Cardiac muscle cell (in vitro differentiated cells and primary cell): ENCODE data around the gene CTPS2. TPM values are rescaled to one million over a fixed set of nuclear protein-coding genes. Genes with fewer than 3 reads are reported as not detected.

Experiments
- DNase-seq, 2 donors: peaks; one replicate each; pipeline versions ENCODE4 v3.0.0 to v3.0.0-alpha.2; 2010 to 2017; ENCODE audit warnings: low read depth in 1 of 2, low spot score in 1 of 2
- H3K27ac ChIP-seq: fragments of 200-600 bp; sonication (generic); 2 replicates; pipeline ENCODE4 v1.5.1; 2016
- H3K27me3 ChIP-seq: fragments of 200-600 bp; sonication (generic); 2 replicates; pipeline ENCODE4 v1.6.0; 2016; ENCODE audit warnings: control low read depth
- H3K36me3 ChIP-seq: fragments of 200-600 bp; sonication (generic); 2 replicates; pipeline ENCODE4 v1.5.1; 2016; ENCODE audit warnings: control low read depth
- H3K4me1 ChIP-seq: fragments of 200-600 bp; sonication (generic); 2 replicates; pipeline ENCODE4 v1.8.1; 2017; ENCODE audit warnings: low read depth, mild to moderate bottlenecking, mixed run types
- H3K4me3 ChIP-seq: fragments of 200-600 bp; sonication (generic); 2 replicates; pipeline ENCODE4 v1.5.1; 2016; ENCODE audit warnings: mild to moderate bottlenecking
- H3K9me3 ChIP-seq: fragments of 200-600 bp; sonication (generic); 2 replicates; pipeline ENCODE4 v1.5.1; 2017; ENCODE audit warnings: low read depth, mild to moderate bottlenecking, control low read depth
- polyA plus RNA-seq: library from polyadenylated mRNA; unstranded; fragments of >200 nt; fragmentation: Nextera tagmentation; extraction: Ambion mirVana; gene quantifications from 2 replicates; pipeline ENCODE4 v1.2.1, GENCODE V29; 2016
- total RNA-seq: library from RNA; depleted of rRNA; stranded (reverse); fragments of >200 nt; gene quantifications from 2 replicates; pipeline ENCODE4 v1.2.3, GENCODE V29; 2016
- TF ChIP-seq, protein P1 (sequence below): IDR thresholded peaks from 2 replicates; pipeline ENCODE4 v1.5.1; 2012; ENCODE audit warnings: low read depth, mild to moderate bottlenecking, low read length

Gene CTPS2
- total and polyA plus RNA-seq, 2 experiments from 2014 or later, result 37.4 to 51.0 TPM

DNA sequence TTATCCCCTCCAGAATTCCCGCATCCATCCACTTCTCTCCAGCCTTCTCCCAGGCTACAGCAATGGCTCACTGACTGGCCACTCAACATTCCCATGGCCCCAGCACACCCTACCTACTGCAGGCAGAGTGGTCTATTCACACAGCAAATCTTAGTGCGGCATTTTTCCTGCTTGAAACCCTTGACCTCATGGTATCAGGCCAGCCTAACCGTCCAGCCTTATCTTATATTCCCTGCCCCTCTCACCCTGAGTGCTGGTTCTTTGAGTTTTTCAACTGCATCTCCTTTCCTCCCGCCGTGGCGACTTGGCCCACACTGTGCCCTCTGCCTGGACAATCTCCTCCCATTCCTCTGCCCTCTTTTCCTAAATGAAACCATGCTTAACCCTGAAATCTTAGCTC, 72.5 kb downstream of the CTPS2 start:
- H3K27me3 ChIP-seq, result no peaks in the 10 kb centered on the region
- peak in 1 of 2 donors; percentile 15 for DNase-seq
- no peaks in the 10 kb centered on the region for H3K9me3 ChIP-seq
- peaks cover 3% of the 10 kb centered on the region for H3K36me3 ChIP-seq
- peak overlapping the region; percentile 54 for H3K27ac ChIP-seq
- TF ChIP-seq, protein P1, sequence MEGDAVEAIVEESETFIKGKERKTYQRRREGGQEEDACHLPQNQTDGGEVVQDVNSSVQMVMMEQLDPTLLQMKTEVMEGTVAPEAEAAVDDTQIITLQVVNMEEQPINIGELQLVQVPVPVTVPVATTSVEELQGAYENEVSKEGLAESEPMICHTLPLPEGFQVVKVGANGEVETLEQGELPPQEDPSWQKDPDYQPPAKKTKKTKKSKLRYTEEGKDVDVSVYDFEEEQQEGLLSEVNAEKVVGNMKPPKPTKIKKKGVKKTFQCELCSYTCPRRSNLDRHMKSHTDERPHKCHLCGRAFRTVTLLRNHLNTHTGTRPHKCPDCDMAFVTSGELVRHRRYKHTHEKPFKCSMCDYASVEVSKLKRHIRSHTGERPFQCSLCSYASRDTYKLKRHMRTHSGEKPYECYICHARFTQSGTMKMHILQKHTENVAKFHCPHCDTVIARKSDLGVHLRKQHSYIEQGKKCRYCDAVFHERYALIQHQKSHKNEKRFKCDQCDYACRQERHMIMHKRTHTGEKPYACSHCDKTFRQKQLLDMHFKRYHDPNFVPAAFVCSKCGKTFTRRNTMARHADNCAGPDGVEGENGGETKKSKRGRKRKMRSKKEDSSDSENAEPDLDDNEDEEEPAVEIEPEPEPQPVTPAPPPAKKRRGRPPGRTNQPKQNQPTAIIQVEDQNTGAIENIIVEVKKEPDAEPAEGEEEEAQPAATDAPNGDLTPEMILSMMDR, result no peak
- H3K4me1 ChIP-seq, result no peaks in the 10 kb centered on the region
- H3K4me3 ChIP-seq, result no peak overlapping the region

DNA sequence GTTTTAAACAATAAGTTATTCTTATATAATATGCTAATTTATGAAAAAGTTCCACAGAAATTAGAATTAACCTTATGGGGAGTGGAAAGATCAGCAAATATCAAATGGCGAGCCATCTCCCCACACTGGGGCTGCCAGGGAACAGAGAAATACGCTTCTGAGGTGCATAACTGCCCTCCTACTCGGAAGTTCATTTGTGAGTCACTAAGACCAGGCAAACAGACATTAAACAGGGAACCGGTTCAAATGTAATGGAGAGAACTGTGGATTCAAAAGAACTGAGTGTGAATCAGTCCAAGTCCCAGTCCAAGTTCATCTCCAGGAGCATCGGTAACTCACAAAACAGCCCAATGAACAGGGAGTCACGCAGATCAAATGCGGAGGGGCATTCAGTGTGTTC, 73.9 kb downstream of the CTPS2 start:
- TF ChIP-seq, protein P1, result no peak
- Histone ChIP-seq H3K9me3 (no peaks in the 10 kb centered on the region), H3K4me1 (peaks cover 4% of the 10 kb centered on the region), H3K36me3 (peaks cover 3% of the 10 kb centered on the region), H3K4me3 (no peak overlapping the region), H3K27ac (no peak overlapping the region), H3K27me3 (no peaks in the 10 kb centered on the region)
- DNase-seq, result no peak

DNA sequence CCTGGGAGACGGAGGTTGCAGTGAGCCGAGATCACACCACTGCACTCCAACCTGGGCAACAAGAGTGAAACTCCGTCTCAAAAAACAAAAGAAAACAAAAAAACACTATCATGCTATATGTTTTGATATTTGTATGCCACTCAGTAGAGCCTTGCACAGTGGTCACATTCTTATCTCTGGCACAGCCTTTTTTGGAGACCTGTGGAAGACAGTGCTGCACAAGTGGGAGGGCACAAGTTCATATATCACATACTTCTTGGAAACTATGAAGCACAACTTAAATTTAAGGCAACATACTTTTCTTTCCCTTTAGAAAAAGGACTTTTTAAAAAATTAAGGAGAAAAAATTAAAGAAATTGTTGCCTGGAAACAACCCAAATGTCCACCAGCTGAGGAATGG, 76.9 kb downstream of the CTPS2 start:
- Histone ChIP-seq H3K36me3 (peaks cover 3% of the 10 kb centered on the region), H3K4me1 (peaks cover 6% of the 10 kb centered on the region), H3K9me3 (no peaks in the 10 kb centered on the region), H3K27ac (no peak overlapping the region), H3K27me3 (no peaks in the 10 kb centered on the region), H3K4me3 (no peak overlapping the region)
- no peak for DNase-seq
- TF ChIP-seq, protein P1, result no peak

DNA sequence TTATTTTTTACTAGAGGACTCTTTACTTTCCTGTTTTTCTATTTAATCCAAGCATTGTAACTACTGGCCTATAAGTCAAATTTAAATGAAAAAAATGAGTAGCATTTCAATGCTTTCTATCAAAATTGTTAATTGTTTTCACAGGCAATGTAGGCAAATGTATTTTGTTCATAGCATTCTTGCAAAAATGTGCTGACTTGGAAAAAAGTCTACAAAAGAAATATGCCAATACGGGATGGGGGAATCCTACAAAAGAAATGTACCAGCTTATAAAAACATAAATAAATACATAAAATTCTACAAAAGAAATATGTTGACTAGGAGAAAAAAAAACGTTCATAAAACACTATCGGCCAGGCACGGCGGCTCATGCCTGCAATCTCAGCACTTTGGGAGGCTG, 77.4 kb downstream of the CTPS2 start:
- peaks cover 3% of the 10 kb centered on the region for H3K36me3 ChIP-seq
- H3K4me3 ChIP-seq, result no peak overlapping the region
- TF ChIP-seq, protein P1, result no peak
- no peaks in the 10 kb centered on the region for H3K9me3 ChIP-seq
- DNase-seq, result no peak
- no peaks in the 10 kb centered on the region for H3K27me3 ChIP-seq
- H3K27ac ChIP-seq, result no peak overlapping the region
- H3K4me1 ChIP-seq, result peaks cover 6% of the 10 kb centered on the region

DNA sequence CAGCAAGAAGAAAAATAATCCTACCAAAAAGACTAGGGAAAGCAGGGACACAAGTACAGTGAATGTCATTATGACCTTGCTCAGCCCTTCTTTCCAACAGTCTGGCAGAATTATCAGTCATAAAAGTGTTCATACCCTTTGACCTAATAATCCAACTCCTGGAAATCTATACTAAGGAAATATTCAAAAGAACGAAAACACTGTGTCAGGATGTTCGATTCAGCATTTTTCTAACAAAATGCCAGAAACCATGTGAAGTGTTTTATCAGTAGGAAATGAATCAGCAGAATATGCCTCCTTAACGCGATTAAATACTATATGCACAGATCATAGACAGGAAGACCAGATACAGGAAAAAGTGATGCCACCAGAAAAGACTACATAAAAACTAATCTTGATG, 78.7 kb downstream of the CTPS2 start:
- no peak overlapping the region for H3K4me3 ChIP-seq
- TF ChIP-seq, protein P1, result no peak
- peak overlapping the region; percentile 48 for H3K27ac ChIP-seq
- peaks cover 3% of the 10 kb centered on the region for H3K36me3 ChIP-seq
- peaks cover 17% of the 10 kb centered on the region for H3K4me1 ChIP-seq
- DNase-seq, result peak in 1 of 2 donors; percentile 45
- no peaks in the 10 kb centered on the region for H3K27me3 ChIP-seq
- no peaks in the 10 kb centered on the region for H3K9me3 ChIP-seq

DNA sequence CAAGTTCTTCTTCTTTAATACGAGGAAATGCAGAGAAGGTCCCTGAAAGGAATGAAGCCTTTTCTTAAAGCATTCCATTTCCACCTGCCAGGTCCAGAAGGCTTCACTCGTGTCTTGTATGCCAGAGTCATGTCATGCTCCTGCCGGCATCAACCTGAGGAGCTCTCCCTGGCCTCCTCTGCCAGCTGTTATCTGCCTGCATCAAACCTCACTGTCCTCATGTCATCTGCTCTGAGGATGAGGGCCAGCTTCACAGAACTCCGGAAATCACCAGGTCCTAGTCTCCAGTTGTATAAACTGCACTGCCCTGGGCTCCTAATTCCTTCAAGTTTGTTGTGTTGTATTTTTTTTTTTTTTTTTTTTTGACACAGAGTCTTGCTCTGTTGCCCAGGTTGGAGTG, 82.6 kb downstream of the CTPS2 start:
- TF ChIP-seq, protein P1, result no peak
- peaks cover 17% of the 10 kb centered on the region for H3K4me1 ChIP-seq
- H3K36me3 ChIP-seq, result no peaks in the 10 kb centered on the region
- H3K27me3 ChIP-seq, result no peaks in the 10 kb centered on the region
- peak overlapping the region; percentile 34 for H3K27ac ChIP-seq
- H3K9me3 ChIP-seq, result no peaks in the 10 kb centered on the region
- no peak for DNase-seq
- no peak overlapping the region for H3K4me3 ChIP-seq
